Activated CD4-positive, alpha-beta T cell treated with anti-CD3 and anti-CD28 coated beads for 36 hours (primary cell): ENCODE data around the gene SERPINB4. TPM values are rescaled to one million over a fixed set of nuclear protein-coding genes. Genes with fewer than 3 reads are reported as not detected.
A peak's percentile ranks its signal among the peaks of the same experiment; 100 is the strongest.
"Not testable (repeated sequence)": the region's sequence is repeated elsewhere in the genome, so short reads cannot be mapped to it uniquely, and the experiment has no call there.

ENCODE experiments used
- ATAC-seq: fragments of 200-7000 bp; cut with Tn5 transposase; one replicate; pipeline ENCODE4 v1.10.0; 2021; ENCODE audit warnings: mild to moderate bottlenecking, moderate library complexity
- CTCF ChIA-PET: fragments of 350-600 bp; sonication (Branson Sonifier 250); formaldehyde crosslinking; loops from one replicate; lab custom pipeline; 2021; ENCODE audit warnings: antibody characterized with exemption; lab: Charles Lee
- POLR2A ChIA-PET: fragments of 350-600 bp; sonication (Branson Sonifier 250); formaldehyde crosslinking; loops from one replicate; lab custom pipeline; 2021; ENCODE audit warnings: antibody characterized with exemption, inconsistent platforms; lab: Charles Lee
- DNase-seq: peaks from one replicate; pipeline ENCODE4 v3.0.0-alpha.2; 2020
- H3K27ac Mint-ChIP-seq: one replicate; pipeline ENCODE4 v1.8.0; 2021; ENCODE audit warnings: mixed read lengths
- H3K27me3 Mint-ChIP-seq: one replicate; pipeline ENCODE4 v1.8.0; 2021; ENCODE audit warnings: mixed read lengths
- H3K36me3 Mint-ChIP-seq: one replicate; pipeline ENCODE4 v1.8.0; 2021; ENCODE audit warnings: low read depth, mixed read lengths
- H3K4me1 Mint-ChIP-seq: one replicate; pipeline ENCODE4 v1.8.0; 2021; ENCODE audit warnings: mixed read lengths
- H3K4me3 Mint-ChIP-seq: one replicate; pipeline ENCODE4 v1.8.0; 2021; ENCODE audit warnings: mild to moderate bottlenecking, moderate library complexity, mixed read lengths
- H3K9me3 Mint-ChIP-seq: one replicate; pipeline ENCODE4 v1.8.0; 2021; ENCODE audit warnings: low read depth, mixed read lengths
- intact Hi-C, 2 experiments: fragments of 100-400 bp; cut with DNase I in 1 of 2; cut with micrococcal nuclease in 1 of 2; formaldehyde crosslinking; loops; one replicate each; pipeline versions ENCODE4 v1.14.2 to v1.15.1; 2022 to 2024; cut with DNase I, micrococcal nuclease
- total RNA-seq, 2 experiments: library from RNA; stranded (reverse); gene quantifications; one replicate each; pipeline ENCODE4 v1.2.3, GENCODE V29; 2021

Gene SERPINB4
- total RNA-seq, result not detected

- H3K27ac Mint-ChIP-seq, intact Hi-C loops, DNase-seq, ATAC-seq, H3K4me1 Mint-ChIP-seq, H3K4me3 Mint-ChIP-seq, POLR2A ChIA-PET, CTCF ChIA-PET, H3K36me3 Mint-ChIP-seq, H3K27me3 Mint-ChIP-seq, H3K9me3 Mint-ChIP-seq: not testable (repeated sequence)
These were observed at the start of gene SERPINB4 for GRCh38 chr18:63644142-63644541. Gene SERPINB4, minus strand, starts transcription at chr18:63644256. Its CDS starts 679 bp downstream, at chr18:63643577.

GRCh38 chr18:63689064-63689463 is 45.0 kb upstream of the SERPINB4 start:
- POLR2A ChIA-PET, result no interaction called here
- peaks cover 4% of the 10 kb centered on the region for H3K27me3 Mint-ChIP-seq

GRCh38 chr18:63686871-63687270 is 42.8 kb upstream of the SERPINB4 start:
- Mint-ChIP-seq H3K27me3 (peaks cover 7% of the 10 kb centered on the region), H3K4me1 (no peaks in the 10 kb centered on the region), H3K36me3 (no peaks in the 10 kb centered on the region), H3K9me3 (peaks cover 5% of the 10 kb centered on the region), H3K27ac (no peak overlapping the region), H3K4me3 (no peak overlapping the region)
- ATAC-seq, result no peak
- ChIA-PET POLR2A (no interaction called here), CTCF (no interaction called here)
- DNase-seq, result no peak
- intact Hi-C loops, result loop anchor here in 1 of 2 experiments (10.0 kb wide), 1 partner anchor 162 kb away; no protein-coding TSS in a partner anchor

More at GRCh38 chr18:63689064-63689463, 45.0 kb upstream of the SERPINB4 start:
- Mint-ChIP-seq H3K36me3 (no peaks in the 10 kb centered on the region), H3K4me3 (no peak overlapping the region), H3K27ac (no peak overlapping the region), H3K4me1 (no peaks in the 10 kb centered on the region), H3K9me3 (peaks cover 7% of the 10 kb centered on the region)
- ATAC-seq (no peak), DNase-seq (no peak)
- CTCF ChIA-PET, result interaction anchor here (0.6 kb wide), 1 partner anchor 991 kb away, joined by 3 read pairs; no protein-coding TSS in a partner anchor
- intact Hi-C loops, result loop anchor here in 1 of 2 experiments (10.0 kb wide), 1 partner anchor 164 kb away; no protein-coding TSS in a partner anchor

GRCh38 chr18:63684718-63685117 is 40.7 kb upstream of the SERPINB4 start:
- ATAC-seq, result no peak

GRCh38 chr18:63683890-63684289 is 39.8 kb upstream of the SERPINB4 start:
- DNase-seq (no peak), ATAC-seq (no peak)
- no peaks in the 10 kb centered on the region for H3K36me3 Mint-ChIP-seq
- POLR2A ChIA-PET, result no interaction called here
- H3K27ac Mint-ChIP-seq, result no peak overlapping the region
- H3K27me3 Mint-ChIP-seq, result peaks cover 9% of the 10 kb centered on the region
- no peaks in the 10 kb centered on the region for H3K9me3 Mint-ChIP-seq
- no peaks in the 10 kb centered on the region for H3K4me1 Mint-ChIP-seq
- intact Hi-C loops, result loop anchor here in 1 of 2 experiments (10.0 kb wide), 1 partner anchor 159 kb away; no protein-coding TSS in a partner anchor
- H3K4me3 Mint-ChIP-seq, result no peak overlapping the region
- CTCF ChIA-PET, result interaction anchor here (0.6 to 1.1 kb wide), 3 partner anchors 8 to 664 kb away, joined by 3 to 5 read pairs (median 3); no protein-coding TSS in a partner anchor

More at GRCh38 chr18:63684718-63685117, 40.7 kb upstream of the SERPINB4 start:
- Mint-ChIP-seq H3K4me3 (no peak overlapping the region), H3K4me1 (no peaks in the 10 kb centered on the region), H3K27me3 (peaks cover 9% of the 10 kb centered on the region), H3K9me3 (no peaks in the 10 kb centered on the region), H3K36me3 (no peaks in the 10 kb centered on the region), H3K27ac (no peak overlapping the region)
- CTCF ChIA-PET, result interaction anchor here (1.1 kb wide), 1 partner anchor 9 kb away, joined by 5 read pairs; no protein-coding TSS in a partner anchor
- no peak for DNase-seq
- intact Hi-C loops, result loop anchor here in 1 of 2 experiments (10.0 kb wide), 1 partner anchor 160 kb away; no protein-coding TSS in a partner anchor
- POLR2A ChIA-PET, result no interaction called here

GRCh38 chr18:63683152-63683551 is 39.1 kb upstream of the SERPINB4 start:
- no peak overlapping the region for H3K27ac Mint-ChIP-seq
- ChIA-PET POLR2A (no interaction called here), CTCF (no interaction called here)
- no peaks in the 10 kb centered on the region for H3K36me3 Mint-ChIP-seq
- no peaks in the 10 kb centered on the region for H3K9me3 Mint-ChIP-seq
- ATAC-seq (no peak), DNase-seq (no peak)
- no peak overlapping the region for H3K4me3 Mint-ChIP-seq
- no peaks in the 10 kb centered on the region for H3K4me1 Mint-ChIP-seq
- intact Hi-C loops, result loop anchor here in 1 of 2 experiments (10.0 kb wide), 1 partner anchor 158 kb away; no protein-coding TSS in a partner anchor
- peaks cover 9% of the 10 kb centered on the region for H3K27me3 Mint-ChIP-seq

GRCh38 chr18:63681449-63682340 is 37.6 kb upstream of the SERPINB4 start:
- Mint-ChIP-seq H3K4me1 (no peaks in the 10 kb centered on the region), H3K9me3 (no peaks in the 10 kb centered on the region), H3K36me3 (no peaks in the 10 kb centered on the region), H3K27ac (no peak overlapping the region), H3K27me3 (peaks cover 11% of the 10 kb centered on the region), H3K4me3 (no peak overlapping the region)
- ChIA-PET POLR2A (no interaction called here), CTCF (no interaction called here)
- no peak for ATAC-seq
- no peak for DNase-seq
- intact Hi-C loops, result loop anchor here in 1 of 2 experiments (10.0 kb wide), 1 partner anchor 157 kb away; no protein-coding TSS in a partner anchor

- intact Hi-C loops, result loop anchor here in 1 of 2 experiments (10.0 kb wide), 1 partner anchor 155 kb away; no protein-coding TSS in a partner anchor
- ChIA-PET CTCF (no interaction called here), POLR2A (no interaction called here)
- H3K9me3 Mint-ChIP-seq, result no peaks in the 10 kb centered on the region
- H3K4me1 Mint-ChIP-seq, result no peaks in the 10 kb centered on the region
- ATAC-seq (no peak), DNase-seq (no peak)
- no peak overlapping the region for H3K27ac Mint-ChIP-seq
- H3K4me3 Mint-ChIP-seq, result no peak overlapping the region
- peaks cover 10% of the 10 kb centered on the region for H3K27me3 Mint-ChIP-seq
- no peaks in the 10 kb centered on the region for H3K36me3 Mint-ChIP-seq
These were observed 36.0 kb upstream of the SERPINB4 start for GRCh38 chr18:63679820-63680606.

- intact Hi-C loops, result no loop called here
- H3K36me3 Mint-ChIP-seq, result no peaks in the 10 kb centered on the region
- ChIA-PET POLR2A (no interaction called here), CTCF (interaction anchor here (0.8 kb wide), 1 partner anchor 653 kb away, joined by 3 read pairs; no protein-coding TSS in a partner anchor)
- no peaks in the 10 kb centered on the region for H3K4me1 Mint-ChIP-seq
- no peak for DNase-seq
- no peak for ATAC-seq
- H3K27ac Mint-ChIP-seq, result no peak overlapping the region
- peaks cover 4% of the 10 kb centered on the region for H3K9me3 Mint-ChIP-seq
- peaks cover 6% of the 10 kb centered on the region for H3K27me3 Mint-ChIP-seq
- H3K4me3 Mint-ChIP-seq, result no peak overlapping the region
These were observed 33.6 kb upstream of the SERPINB4 start for GRCh38 chr18:63677500-63678225.

GRCh38 chr18:63676526-63677323 is 32.7 kb upstream of the SERPINB4 start:
- ChIA-PET POLR2A (no interaction called here), CTCF (no interaction called here)

More at GRCh38 chr18:63676526-63677323, 32.7 kb upstream of the SERPINB4 start:
- peaks cover 4% of the 10 kb centered on the region for H3K27me3 Mint-ChIP-seq
- H3K36me3 Mint-ChIP-seq, result no peaks in the 10 kb centered on the region
- peak; percentile 10 for DNase-seq
- no peak for ATAC-seq
- intact Hi-C loops, result no loop called here
- no peak overlapping the region for H3K4me3 Mint-ChIP-seq
- no peaks in the 10 kb centered on the region for H3K4me1 Mint-ChIP-seq
- peaks cover 4% of the 10 kb centered on the region for H3K9me3 Mint-ChIP-seq
- H3K27ac Mint-ChIP-seq, result no peak overlapping the region
